NOMO-1 (cell line): ENCODE data around the gene UCP3.

Source experiments
- DNase-seq, 2 experiments: peaks; one replicate each; lab custom pipeline; 2025; ENCODE audit not compliant: unreplicated experiment in 2 of 2; lab: John Stamatoyannopoulos, UW

UCP3 gene

GRCh38 chr11:73958521-73959141 lies 50.3 kb downstream of the UCP3 start:
- no peak for DNase-seq

- DNase-seq, result no peak
These were observed 51.1 kb downstream of the UCP3 start for GRCh38 chr11:73957654-73958361.

GRCh38 chr11:73956876-73957653 lies 51.8 kb downstream of the UCP3 start:
- no peak for DNase-seq

- no peak for DNase-seq
These were observed 57.1 kb downstream of the UCP3 start for GRCh38 chr11:73951797-73952196.

- peak in 1 of 2 experiments; percentile 36 for DNase-seq
These were observed 57.8 kb downstream of the UCP3 start, which contains the start of gene DNAJB13 for GRCh38 chr11:73950869-73951710. TSS of gene DNAJB13 (plus strand) at chr11:73951026. CDS start at chr11:73951070, 44 bp downstream.
